GM12873 (cell line): ENCODE data around the gene TCF12.

Experiments used
- TF ChIP-seq, protein P1 (sequence below): IDR thresholded peaks from 2 replicates; pipeline ENCODE4 v1.5.1; 2012; ENCODE audit warnings: low read depth, mild to moderate bottlenecking, moderate library complexity, low read length, control low read depth; ENCODE audit not compliant: insufficient read depth; ENCODE audit errors: missing control alignments

Gene TCF12

DNA sequence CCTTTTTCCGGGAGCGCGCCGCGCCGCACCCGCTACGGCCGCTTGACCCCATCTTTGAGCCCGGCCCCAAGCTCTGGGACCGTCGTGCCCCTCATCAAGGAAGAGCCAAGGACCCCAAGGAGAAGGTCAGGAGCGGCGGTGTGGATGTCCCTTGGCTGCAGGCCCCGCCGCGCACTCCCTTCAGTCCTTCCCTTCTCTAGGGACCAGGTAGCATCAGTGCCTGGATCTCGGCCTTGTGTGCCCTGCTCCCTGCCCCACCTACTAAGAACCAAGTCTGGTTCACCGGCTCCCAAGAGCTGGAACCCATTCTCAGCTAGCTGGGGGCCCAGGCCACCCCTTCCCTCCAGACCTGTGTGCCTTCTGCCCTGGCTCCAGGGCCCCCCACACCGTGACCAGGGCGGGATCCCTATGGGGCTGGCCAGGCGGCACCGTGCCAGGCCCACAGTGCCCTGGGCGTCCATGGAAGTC lies 388.5 kb downstream of the TCF12 start:
- TF ChIP-seq, protein P1, sequence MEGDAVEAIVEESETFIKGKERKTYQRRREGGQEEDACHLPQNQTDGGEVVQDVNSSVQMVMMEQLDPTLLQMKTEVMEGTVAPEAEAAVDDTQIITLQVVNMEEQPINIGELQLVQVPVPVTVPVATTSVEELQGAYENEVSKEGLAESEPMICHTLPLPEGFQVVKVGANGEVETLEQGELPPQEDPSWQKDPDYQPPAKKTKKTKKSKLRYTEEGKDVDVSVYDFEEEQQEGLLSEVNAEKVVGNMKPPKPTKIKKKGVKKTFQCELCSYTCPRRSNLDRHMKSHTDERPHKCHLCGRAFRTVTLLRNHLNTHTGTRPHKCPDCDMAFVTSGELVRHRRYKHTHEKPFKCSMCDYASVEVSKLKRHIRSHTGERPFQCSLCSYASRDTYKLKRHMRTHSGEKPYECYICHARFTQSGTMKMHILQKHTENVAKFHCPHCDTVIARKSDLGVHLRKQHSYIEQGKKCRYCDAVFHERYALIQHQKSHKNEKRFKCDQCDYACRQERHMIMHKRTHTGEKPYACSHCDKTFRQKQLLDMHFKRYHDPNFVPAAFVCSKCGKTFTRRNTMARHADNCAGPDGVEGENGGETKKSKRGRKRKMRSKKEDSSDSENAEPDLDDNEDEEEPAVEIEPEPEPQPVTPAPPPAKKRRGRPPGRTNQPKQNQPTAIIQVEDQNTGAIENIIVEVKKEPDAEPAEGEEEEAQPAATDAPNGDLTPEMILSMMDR = no peak

DNA sequence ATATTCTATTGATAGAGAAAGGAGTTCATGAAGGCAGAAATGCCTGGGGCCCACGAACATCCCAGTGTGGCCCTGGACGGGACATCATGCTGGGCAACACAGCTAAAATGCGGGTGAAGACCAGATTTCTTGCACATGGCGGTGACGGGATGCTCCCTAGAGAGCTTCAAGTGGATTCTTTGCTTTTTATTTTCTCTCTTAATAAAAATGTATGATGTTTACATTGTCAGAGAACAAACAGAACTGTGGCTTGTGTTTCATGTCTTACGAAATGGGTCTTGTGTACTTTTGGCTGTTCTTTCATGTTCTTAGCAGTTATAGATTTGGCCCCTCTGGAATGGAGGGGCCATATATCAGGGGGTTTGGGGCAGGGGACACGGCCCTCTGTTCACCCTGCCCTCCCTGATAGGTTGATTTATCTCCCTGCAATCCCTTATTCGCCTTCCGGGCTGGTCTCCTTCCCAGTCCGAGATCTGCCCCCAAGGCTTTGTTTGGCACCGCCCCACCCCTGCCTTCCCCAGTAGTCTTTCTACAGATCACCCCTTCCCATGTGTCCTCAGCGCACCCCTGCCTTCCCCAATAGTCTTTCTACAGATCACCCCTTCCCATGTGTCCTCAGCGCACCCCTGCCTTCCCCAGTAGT lies 389.2 kb downstream of the TCF12 start:
- TF ChIP-seq, protein P1 = no peak

DNA sequence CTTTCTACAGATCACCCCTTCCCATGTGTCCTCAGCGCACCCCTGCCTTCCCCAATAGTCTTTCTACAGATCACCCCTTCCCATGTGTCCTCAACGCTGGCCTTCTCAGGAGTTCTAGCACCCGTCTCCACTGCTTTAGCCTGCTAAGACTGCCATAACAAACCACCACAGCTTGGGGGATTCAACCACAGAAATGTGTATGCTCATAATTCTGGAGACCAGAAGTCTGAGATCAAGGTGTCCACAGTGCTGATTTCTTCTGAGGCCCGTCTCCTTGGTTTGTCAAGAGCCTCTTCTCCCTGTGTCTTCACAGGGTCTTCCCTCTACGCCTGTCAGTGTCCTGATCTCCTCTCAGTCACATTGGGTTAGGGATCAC lies 389.7 kb downstream of the TCF12 start:
- TF ChIP-seq, protein P1 = no peak

DNA sequence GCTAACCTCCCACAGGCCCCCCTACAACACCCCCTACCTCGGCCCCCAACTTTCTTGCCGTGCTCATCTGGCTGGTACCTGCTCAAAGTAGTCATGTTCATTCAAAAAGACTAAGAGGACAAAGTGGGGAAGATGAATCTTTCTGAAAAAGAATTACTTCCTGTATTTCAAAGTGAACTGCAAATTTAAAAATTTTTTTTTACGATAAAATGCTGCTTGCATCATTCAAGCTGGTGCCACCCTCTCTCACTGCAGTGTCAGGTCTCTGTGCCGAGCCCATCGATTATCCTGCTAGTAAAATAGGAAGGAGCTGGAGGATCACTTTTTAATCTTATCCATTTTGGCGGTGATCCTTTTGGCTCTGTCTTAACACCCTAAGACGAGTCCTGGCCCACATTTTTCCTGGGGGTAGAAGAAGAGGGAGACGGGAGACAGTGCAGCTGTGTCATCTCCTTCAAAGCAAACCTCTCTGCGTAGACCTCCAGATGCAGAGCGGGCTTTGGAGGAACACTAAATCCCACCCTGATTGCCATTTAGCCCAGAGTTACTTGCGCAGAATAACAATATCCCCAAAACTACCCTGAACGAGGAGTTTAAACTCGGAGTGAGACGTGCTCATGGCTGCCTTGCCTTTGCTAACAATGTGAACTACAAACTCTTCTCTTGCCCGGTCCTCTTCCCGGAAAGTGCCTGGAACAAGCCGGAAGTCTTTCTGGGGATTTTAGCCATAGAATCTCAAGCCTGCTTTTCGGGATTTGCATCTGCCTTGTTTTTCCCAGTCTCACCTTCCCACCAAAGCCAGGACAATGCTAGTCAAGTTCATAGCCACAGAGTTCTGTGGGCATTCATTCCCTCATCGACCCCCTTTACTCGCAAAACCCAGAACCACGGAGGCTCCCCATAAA lies 391.7 kb downstream of the TCF12 start:
- TF ChIP-seq, protein P1 = no peak

DNA sequence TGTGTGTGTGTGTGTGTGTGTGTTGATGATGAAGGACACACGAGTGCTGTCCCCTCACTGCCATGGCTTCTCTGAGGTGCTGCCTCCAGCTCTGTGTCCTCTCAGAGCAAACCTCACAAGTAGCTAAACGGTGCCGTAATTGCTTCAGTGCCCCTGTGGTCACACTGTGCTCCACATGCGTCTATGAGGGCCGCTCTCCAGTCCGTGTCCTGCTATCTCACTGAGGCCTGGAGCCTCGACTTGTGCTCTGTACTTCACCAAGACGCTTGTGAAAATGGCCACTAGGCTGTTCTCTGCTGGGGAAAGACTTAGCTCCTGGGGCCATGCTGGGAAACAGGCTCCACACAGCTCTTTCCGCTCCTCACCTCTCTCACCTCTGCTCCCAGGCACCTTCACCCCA lies 392.4 kb downstream of the TCF12 start:
- TF ChIP-seq, protein P1 = no peak

DNA sequence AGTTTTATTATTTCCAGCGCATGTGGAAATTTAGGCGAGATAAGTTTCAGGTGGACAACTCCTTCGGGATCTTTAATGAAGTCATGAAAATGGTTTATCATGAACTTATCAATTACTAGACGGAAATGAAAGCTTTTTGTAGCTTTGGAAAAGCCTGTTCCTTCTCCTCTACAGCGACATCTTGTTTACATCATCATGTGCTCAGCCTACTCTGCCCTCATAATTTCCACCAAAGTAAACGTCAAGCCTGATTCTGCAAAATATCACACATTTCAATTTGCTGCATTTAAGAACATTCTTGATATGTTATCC lies 393.5 kb downstream of the TCF12 start:
- TF ChIP-seq, protein P1 = no peak

DNA sequence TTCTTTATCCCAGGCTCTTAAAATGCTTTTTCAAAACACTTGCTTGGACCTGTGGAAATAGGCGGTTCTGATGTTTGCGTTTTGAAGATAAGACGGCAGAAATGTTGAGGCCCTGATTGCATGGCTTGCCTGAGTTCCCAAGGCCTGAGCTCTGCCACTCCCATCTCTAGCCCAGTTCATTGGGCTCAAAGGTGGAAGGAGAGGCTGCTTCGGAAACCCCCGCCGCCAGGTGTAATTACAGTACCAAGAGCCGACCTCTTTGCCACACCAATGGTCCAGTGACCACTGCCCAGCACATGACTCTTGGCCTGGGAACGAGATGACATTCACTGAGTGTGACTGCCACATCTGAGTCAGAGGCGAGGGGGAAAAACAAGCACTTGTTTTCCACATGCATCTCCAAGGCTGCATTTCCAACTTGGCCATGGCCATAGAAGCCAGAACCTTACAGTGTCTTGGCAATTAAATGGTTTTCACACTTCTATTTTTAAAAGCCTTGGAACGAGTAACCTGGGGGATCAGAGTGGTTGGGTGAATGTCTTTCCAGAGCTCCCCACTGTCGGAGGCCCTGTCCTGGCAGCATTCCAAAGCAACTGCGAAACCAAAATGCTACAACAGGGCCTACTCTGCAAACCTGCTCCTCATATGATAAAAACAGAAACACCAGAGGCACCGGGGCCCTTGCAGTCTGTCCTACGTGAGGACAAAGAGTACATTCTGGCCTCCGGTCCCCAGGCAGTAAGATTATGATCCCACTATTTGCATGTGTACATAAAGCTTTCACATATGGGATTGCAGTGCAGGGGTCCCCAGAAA lies 394.1 kb downstream of the TCF12 start:
- TF ChIP-seq, protein P1 = no peak
